HG02970 (cell line): ENCODE results near the gene ERICH6.

Experiments
- ATAC-seq: cut with Tn5 transposase; IDR thresholded peaks from one replicate; pipeline ENCODE4 v1.9.1; 2021; ENCODE audit warnings: mild to moderate bottlenecking, moderate library complexity, moderate number of reproducible peaks; ENCODE audit not compliant: unreplicated experiment, low FRiP score

ERICH6 gene

DNA sequence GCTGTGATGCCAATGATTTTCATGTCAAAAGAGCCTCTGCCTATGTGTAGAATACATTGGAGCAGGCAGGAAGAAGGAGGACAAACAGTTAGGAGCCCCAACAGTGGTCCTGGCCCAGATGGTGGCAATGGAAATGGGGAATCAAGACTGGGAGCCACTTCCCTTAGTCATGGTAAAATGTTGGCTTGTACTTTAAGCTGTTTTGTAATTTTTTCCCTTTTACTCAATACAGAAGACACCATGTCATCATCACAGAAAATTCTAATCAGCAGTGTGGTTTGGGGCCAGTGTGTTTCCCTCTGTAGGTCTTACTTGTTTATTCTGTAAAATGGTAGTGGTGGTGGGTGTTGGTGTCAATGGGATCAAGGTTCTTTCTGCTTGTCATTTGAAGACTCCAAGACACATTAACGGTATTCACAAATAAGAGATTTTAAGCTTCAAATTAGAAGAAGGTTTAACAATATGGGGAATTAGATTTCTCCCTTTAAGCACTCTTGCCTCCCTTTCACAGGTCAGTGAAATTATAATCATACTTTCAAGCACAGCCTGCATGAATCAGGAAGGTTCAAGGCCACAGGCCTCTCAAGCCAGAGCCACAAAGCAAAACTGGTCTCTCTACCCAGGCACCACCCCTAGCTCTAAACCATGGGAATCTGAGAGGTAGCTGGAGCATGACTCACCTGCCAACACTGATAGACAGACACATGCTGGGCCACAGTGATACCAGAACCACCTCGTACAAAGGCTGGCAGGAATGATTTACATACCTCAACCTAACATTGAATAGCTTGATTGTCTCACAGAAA, 34.4 kb upstream of the ERICH6 start:
- no peak for ATAC-seq

GRCh38 chr3:150736903-150737832, 33.4 kb upstream of the ERICH6 start:
- ATAC-seq: no peak

DNA sequence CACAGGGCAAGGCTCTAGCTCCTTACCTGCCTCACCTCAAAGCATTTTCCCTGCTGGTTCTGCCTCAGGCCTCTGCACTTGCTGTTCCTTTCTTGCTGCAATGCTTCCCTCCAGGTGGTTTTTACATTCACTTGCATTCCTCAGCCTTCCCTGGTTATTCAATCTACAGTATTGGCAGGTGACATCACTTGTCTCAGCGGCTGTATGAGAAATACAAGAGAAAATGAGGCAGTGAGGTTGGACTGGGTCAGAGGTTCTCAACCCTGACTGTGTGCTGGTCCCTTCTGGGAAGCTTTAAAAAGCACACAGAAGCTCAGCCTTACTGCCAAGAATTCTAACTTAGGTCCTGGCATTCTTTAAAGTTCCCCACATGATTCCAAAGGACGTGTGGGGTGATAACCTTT, 32.6 kb upstream of the ERICH6 start:
- no peak for ATAC-seq

- no peak for ATAC-seq
Measured at GRCh38 chr3:150734795-150735119, 31.0 kb upstream of the ERICH6 start.

DNA sequence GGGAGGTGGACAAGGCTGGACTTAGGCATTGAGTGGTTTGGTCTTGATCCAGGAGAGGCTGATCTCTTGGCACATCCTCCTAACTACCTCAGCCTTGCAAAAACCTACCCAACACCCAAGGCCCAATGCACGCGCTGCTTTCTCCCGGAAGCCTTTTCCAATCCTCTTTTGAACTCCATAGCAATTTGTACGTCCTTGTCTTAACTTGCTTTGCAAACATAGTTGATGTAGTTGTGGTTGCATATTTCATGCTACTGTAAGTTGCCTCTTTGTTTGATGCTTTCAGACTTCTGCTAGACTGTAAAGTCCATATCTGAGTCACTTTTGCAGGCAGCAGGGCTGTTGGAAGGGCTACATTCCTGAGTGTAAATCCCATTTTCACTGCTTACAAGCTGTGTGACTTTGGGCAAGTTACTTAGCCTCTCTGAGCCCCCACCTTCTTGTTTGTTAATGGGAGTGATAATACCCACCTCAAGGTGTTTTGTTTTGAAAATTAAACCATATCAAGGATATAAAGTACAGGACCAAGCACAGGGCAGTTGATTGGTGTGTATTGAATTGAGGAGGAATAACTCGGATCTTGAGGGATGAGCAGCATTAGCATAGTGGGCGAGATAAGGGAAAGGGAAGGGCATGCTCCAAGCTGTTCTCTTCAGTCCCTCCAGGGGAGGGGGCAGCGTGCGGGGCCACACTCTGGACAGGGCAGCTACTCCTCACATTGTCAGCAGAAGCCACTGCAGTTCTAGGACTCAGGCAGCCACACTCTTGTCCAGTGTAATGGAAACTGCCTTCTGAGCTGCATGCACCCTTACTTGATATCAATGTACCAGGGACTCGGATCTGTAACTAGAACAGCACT, 30.4 kb upstream of the ERICH6 start:
- no peak for ATAC-seq

- ATAC-seq: no peak
Measured at GRCh38 chr3:150733373-150733935, 29.7 kb upstream of the ERICH6 start.

- ATAC-seq: no peak
Measured at GRCh38 chr3:150729682-150730360, 26.1 kb upstream of the ERICH6 start.

DNA sequence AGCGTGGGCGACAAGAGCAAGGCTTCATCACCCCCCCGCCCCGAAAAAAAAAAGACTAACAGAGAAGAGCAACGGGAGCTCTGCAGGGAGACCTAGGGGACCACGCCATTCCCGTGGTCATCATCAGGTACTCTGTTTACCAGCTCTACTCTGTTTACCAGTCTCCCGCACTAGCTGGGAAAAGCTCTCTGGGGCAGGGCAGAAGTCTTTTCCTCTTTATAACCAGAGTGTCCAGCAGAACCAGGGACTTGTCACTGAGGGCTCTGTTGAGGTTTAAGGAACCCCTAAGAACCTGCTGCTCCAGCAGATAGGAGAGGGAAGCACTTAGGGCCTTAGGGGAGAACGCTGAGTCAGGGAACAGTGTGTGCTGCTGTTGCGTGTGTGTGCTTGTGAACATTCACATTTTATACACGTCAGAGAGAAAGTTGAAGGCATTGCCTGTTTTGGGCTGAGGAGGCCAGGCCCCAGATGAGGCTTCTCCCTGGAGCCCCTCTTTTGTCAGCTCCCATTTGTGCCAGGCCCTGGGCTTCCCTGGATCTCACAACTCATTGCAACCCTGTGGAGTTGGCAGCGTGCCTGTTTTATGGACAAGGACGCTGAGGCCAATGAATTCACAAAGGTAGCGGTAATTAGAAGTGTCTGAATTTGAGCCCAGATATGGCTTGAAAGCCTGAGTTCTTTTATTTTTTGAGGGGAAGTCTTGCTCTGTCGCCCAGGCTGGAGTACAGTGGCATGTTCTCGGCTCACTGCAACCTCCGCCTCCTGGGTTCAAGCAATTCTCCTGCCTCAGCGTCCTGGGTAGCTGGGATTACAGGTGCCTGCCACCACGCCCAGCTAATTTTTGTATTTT, 24.2 kb upstream of the ERICH6 start:
- ATAC-seq: no peak

DNA sequence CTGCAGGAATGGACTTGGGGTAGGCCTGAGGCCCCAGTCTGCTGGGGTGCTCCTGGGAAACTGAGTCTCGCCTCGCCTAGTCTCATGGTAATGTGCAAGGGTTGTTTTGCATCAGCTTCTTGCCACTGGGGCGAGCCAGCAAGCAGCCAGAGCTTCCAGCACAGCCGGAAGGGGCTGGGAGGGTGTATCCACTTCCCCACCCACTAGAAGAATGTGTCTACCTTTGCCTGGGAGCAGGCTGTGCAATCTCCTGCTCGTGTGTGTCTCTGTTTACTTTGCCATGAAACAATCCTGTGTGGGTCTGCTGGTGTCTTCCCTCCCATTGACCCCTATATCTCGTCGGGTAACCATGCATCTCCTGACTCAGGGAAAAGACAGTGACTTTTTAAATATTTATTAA, 21.8 kb upstream of the ERICH6 start:
- ATAC-seq: no peak

- no peak for ATAC-seq
Measured at GRCh38 chr3:150723946-150724345, 20.2 kb upstream of the ERICH6 start.

- ATAC-seq: no peak
Measured at GRCh38 chr3:150722267-150722666, 18.5 kb upstream of the ERICH6 start.

GRCh38 chr3:150721285-150722130, 17.8 kb upstream of the ERICH6 start:
- no peak for ATAC-seq

DNA sequence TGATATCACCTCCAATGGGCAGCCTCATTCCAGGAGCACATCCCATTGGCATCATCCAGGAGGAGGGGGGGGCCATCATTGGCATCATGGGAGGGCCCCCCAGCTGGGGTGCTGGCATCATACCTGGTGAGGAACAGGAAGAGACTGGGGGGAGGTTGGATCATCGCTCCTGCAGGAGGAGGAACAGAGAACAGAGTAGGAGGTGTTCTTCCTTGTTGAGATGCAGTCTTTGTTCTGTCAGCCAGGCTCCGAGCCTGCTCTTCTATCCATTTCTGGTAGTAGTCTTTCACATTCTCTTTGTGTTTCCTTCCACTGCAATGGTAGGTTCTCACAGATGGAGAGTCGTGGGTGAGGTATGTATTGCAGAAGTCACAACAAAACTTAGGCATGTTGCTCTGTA, 16.7 kb upstream of the ERICH6 start:
- no peak for ATAC-seq

DNA sequence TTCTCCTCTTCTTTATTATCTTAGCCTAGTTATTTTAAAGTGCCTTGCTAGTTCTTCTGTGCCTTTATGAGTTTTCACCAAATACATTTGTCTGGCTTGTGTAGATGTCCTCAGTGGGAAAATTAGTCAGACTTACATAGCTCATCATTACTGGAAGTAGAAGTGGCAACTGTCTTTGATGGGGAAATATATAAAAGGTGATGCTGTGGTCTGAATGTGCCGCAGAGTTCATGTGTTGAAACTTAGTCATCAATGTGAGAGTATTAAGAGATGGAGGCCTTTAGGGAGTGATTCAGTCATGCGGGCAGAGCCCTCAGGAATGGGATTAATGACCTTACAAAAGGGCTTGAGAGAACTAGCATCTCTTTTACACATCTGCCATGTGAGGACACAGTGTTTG, 6.4 kb upstream of the ERICH6 start:
- no peak for ATAC-seq

DNA sequence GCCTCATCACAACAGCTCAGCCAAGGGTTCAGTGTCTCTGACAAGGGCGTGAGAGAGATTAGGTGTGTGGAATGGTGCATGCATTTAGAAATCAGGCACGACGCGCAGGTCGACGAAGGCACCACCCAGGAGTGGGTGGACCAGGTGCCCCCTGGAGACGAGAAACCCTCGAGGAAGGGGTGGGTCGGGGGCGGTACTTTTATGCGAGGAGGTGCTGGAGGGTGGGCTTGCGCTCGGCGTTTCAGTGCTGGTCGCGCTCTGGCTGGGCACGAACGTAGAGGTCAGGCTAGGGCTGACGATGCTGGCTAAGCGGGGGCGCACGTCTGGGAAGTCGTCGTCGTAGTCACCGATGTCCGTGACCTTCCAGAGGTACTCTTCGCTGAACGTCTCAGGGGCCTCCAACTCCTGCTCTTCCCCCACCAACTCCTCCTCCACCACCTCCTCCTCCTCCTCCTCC, 393 bp downstream of the ERICH6 start:
- no peak for ATAC-seq

DNA sequence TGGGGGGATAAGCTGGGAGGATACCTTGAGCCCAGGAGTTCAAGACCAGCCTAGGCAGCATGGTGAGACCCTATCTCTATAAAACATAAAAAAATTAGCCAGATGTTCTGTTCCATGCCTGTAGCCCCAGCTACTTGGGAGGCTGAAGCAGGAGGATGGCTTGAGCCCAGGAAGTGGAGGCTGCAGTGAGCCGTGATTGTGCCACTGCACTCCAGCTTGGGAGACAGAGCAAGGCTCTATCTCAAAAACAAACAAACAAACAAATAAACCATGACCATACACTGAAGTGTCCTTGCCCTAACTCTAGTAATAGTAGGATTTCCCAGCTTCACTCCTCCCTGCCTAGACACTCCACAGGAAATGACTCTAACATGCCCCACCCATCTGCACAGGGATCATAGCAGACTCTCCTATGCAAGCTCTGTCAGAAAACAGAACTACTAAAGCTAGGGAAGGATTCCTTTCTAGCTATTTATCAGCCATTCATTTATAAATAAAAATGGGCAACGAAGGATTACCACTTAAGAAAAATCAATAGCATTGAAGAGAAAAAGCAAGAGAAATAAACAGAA, 4.6 kb downstream of the ERICH6 start:
- ATAC-seq: no peak

DNA sequence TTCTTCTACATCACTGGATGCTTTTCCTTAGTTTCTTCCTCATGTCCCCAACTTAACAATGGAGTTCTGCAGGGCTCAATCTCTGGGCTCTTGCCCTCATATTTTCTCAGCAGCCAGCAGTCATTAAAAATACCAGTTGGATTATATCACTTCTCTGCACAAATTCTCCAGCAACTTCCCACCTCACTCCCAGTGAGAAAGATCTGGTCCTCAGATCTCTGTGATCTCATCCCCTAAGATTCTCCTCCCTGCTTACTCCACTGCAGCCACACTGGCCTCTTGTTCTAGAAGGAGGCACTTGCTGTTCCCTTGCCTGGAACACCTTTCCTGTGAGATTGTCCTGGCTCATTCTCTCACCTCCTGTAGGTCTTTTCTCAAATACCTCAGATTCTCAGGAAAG, 6.1 kb downstream of the ERICH6 start:
- no peak for ATAC-seq
